Colonic mucosa (tissue), 4 donors: ENCODE data around the gene BLOC1S5. TPM values are rescaled to one million over a fixed set of nuclear protein-coding genes. Genes with fewer than 3 reads are reported as not detected.
"Not testable (repeated sequence)": the region's sequence is repeated elsewhere in the genome, so short reads cannot be mapped to it uniquely, and the experiment has no call there.

ENCODE experiments used
- DNase-seq: peaks from one replicate; pipeline ENCODE4 v3.0.0-alpha.2; 2020
- H3K27ac ChIP-seq: fragments of 200-600 bp; one replicate; pipeline ENCODE4 v1.8.0; 2021
- H3K27me3 ChIP-seq: fragments of 200-600 bp; one replicate; pipeline ENCODE4 v1.8.0; 2021
- H3K36me3 ChIP-seq: fragments of 200-600 bp; one replicate; pipeline ENCODE4 v1.8.0; 2021
- H3K4me1 ChIP-seq: fragments of 200-600 bp; one replicate; pipeline ENCODE4 v1.8.0; 2021; ENCODE audit warnings: mild to moderate bottlenecking
- H3K4me3 ChIP-seq: fragments of 200-600 bp; one replicate; pipeline ENCODE4 v1.8.0; 2021
- H3K9ac ChIP-seq, 2 donors: one replicate each; pipeline ENCODE4 v1.7.0; 2013; ENCODE audit warnings: control low read depth in 2 of 2, low read depth in 2 of 2, low read length in 2 of 2
- H3K9me3 ChIP-seq: fragments of 200-600 bp; one replicate; pipeline ENCODE4 v1.8.0; 2021
- intact Hi-C: fragments of 100-400 bp; cut with DNase I; formaldehyde crosslinking; loops from one replicate; pipeline ENCODE4 v1.14.1; 2022
- total RNA-seq, 2 donors: library from RNA; stranded (reverse); fragmentation: NEBNext Ultra II Directional in 1 of 2; extraction: Animal tissue kit (Norgen Biotek cat#: 25700) in 1 of 2; gene quantifications; one replicate each; pipeline ENCODE4 v1.2.1, GENCODE V29; 2021
- TF ChIP-seq, protein P1 (sequence below): fragments of 200-600 bp; IDR thresholded peaks from one replicate; pipeline ENCODE4 v1.8.0; 2022; ENCODE audit warnings: antibody characterized with exemption, mild to moderate bottlenecking
- donor health status: healthy.
- donor health status: DM: no; HTN: no; CAD: no.
- donor health status: DM: no; HTN: no; CAD: no.

The BLOC1S5 gene
- total RNA-seq, 2 donors from 2014 or later = 10.3 to 14.1 TPM

GRCh38 chr6:8054276-8054675 is 9.9 kb downstream of the BLOC1S5 start:
- Histone ChIP-seq H3K36me3 (no peaks in the 10 kb centered on the region), H3K4me3 (no peak overlapping the region), H3K9me3 (no peaks in the 10 kb centered on the region), H3K4me1 (no peaks in the 10 kb centered on the region), H3K27ac (no peak overlapping the region), H3K27me3 (no peaks in the 10 kb centered on the region), H3K9ac (no peak overlapping the region)
- TF ChIP-seq, protein P1, sequence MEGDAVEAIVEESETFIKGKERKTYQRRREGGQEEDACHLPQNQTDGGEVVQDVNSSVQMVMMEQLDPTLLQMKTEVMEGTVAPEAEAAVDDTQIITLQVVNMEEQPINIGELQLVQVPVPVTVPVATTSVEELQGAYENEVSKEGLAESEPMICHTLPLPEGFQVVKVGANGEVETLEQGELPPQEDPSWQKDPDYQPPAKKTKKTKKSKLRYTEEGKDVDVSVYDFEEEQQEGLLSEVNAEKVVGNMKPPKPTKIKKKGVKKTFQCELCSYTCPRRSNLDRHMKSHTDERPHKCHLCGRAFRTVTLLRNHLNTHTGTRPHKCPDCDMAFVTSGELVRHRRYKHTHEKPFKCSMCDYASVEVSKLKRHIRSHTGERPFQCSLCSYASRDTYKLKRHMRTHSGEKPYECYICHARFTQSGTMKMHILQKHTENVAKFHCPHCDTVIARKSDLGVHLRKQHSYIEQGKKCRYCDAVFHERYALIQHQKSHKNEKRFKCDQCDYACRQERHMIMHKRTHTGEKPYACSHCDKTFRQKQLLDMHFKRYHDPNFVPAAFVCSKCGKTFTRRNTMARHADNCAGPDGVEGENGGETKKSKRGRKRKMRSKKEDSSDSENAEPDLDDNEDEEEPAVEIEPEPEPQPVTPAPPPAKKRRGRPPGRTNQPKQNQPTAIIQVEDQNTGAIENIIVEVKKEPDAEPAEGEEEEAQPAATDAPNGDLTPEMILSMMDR = no peak
- intact Hi-C loops = loop anchor here (10.0 kb wide), 1 partner anchor 329 kb away; the partner anchor contains the start of gene BMP6
- DNase-seq = no peak

DNA sequence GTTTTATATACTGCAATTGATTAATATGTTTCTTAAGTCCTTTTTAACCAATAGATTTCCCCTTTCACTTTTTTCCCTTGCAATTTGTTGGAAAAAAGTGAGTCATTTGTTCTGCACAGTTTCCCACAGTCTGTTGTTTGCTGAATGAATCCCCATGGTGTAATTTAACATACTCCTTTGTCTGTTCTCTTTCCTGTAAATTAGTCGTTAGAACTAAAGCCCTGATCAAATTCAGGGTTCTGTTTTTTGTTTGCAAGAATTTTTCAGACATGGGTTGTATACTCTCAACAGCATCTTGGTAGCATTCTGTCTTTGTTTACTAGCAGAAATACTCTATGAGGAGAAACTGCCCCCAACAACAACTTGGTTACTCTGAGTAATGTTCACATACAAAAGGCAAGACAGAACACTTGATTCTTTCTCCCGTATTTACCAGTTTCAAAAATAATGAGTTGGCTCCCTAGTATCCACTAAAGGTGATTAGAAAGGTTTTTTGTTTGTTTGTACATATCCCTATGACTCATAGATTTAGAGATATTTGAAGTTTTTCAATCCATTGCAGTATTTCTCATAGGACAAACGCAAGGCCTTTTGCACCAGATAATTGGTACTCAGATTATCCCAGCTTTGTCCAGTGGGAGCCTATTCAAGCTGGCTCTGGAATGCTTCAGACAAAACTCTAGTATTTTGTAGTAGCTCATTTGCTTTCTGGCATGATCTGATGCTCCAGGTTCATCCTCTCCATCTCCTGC is 16.5 kb downstream of the BLOC1S5 start:
- Histone ChIP-seq H3K4me3 (no peak overlapping the region), H3K27me3 (no peaks in the 10 kb centered on the region), H3K9ac (no peak overlapping the region), H3K36me3 (no peaks in the 10 kb centered on the region), H3K9me3 (no peaks in the 10 kb centered on the region), H3K4me1 (no peaks in the 10 kb centered on the region), H3K27ac (no peak overlapping the region)
- DNase-seq = no peak
- TF ChIP-seq, protein P1 = no peak
- intact Hi-C loops = no loop called here

DNA sequence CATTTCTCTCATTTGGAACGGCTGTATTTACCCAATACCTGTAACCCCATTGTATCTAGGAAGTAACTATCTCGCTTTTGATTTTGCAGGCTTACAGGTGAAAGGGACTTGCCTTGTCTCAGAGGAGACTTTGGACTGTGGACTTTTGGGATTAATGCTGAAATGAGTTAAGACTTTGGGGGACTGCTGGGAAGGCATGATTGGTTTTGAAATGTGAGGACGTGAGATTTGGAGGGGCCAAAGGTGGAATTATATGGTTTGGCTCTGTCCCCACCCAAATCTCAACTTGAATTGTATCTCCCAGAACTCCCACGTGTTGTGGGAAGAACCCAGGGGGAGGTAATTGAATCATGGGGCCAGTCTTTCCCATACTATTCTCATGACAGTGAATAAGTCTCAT is 18.4 kb downstream of the BLOC1S5 start:
- DNase-seq, H3K36me3 ChIP-seq, H3K4me3 ChIP-seq, H3K4me1 ChIP-seq, H3K9me3 ChIP-seq, H3K27me3 ChIP-seq, H3K9ac ChIP-seq, intact Hi-C loops, H3K27ac ChIP-seq: not testable (repeated sequence)

- H3K27ac ChIP-seq = no peak overlapping the region
- H3K9ac ChIP-seq = no peak overlapping the region
- DNase-seq = no peak
- TF ChIP-seq, protein P1 = no peak
- no peaks in the 10 kb centered on the region for H3K36me3 ChIP-seq
- H3K4me1 ChIP-seq = no peaks in the 10 kb centered on the region
- no peak overlapping the region for H3K4me3 ChIP-seq
- intact Hi-C loops = no loop called here
- H3K9me3 ChIP-seq = no peaks in the 10 kb centered on the region
- no peaks in the 10 kb centered on the region for H3K27me3 ChIP-seq
Measured at GRCh38 chr6:8043221-8043620, 21.0 kb downstream of the BLOC1S5 start.

DNA sequence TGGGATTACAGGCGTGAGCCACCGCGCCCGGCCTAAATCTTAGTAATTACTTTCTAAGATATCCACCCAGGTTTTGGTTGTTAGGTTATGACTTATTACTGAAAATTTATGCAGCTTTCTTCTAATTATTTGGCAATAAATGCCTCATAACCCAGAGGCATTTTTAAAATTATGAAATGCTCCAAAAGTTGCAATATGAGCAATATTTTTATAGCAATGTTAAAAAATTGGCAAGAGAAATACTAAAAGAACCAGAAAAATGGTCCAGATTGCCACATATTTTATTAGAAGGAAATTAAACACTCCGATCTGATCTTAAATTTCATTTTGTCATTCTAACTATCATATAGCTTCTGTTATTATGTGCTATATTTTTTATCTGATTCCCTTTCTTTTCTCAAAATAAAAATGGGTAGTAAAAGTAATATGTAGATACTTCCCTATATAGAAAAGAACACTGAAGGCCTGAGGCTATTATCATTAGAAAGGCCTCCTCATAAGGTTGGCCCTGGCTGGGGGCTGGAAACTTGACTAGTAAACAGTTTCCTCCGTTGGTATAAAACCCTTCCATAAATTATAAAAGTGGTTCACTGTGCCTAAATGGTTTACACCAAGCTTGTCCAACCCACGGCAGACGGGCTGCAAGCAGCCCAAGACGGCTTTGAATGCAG is 22.1 kb downstream of the BLOC1S5 start:
- DNase-seq = no peak
- Histone ChIP-seq H3K4me3 (no peak overlapping the region), H3K9ac (no peak overlapping the region), H3K27ac (no peak overlapping the region), H3K36me3 (no peaks in the 10 kb centered on the region), H3K27me3 (no peaks in the 10 kb centered on the region), H3K9me3 (no peaks in the 10 kb centered on the region), H3K4me1 (no peaks in the 10 kb centered on the region)
- intact Hi-C loops = no loop called here
- TF ChIP-seq, protein P1 = no peak

DNA sequence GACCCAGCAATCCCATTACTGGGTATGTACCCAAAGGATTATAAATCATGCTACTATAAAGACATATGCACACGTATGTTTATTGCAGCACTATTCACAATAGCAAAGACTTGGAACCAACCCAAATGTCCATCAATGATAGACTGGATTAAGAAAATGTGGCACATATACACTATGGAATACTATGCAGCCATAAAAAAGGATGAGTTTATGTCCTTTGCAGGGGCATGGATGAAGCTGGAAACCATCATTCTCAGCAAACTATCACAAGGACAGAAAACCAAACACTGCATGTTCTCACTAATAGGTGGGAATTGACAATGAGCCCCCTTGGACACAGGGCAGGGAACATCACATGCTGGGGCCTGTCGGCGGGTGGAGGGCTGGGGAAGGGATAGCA is 30.1 kb downstream of the BLOC1S5 start:
- intact Hi-C loops, H3K27ac ChIP-seq, H3K9me3 ChIP-seq, DNase-seq, H3K36me3 ChIP-seq, H3K9ac ChIP-seq, H3K27me3 ChIP-seq, H3K4me1 ChIP-seq, H3K4me3 ChIP-seq: not testable (repeated sequence)
